Osteocyte (in vitro differentiated cells): Measurements from ENCODE around the gene ROCK2. TPM values are rescaled to one million over a fixed set of nuclear protein-coding genes. Genes with fewer than 3 reads are reported as not detected.

Experiments
- DNase-seq: peaks from one replicate; pipeline ENCODE4 v3.0.0; 2021; ENCODE audit warnings: mixed read lengths; ENCODE audit not compliant: unreplicated experiment; ENCODE audit errors: extremely low spot score
- H3K27ac Mint-ChIP-seq: one replicate; pipeline ENCODE4 v1.8.0; 2021; ENCODE audit warnings: mild to moderate bottlenecking, mixed read lengths; ENCODE audit not compliant: unreplicated experiment
- H3K27me3 Mint-ChIP-seq: one replicate; pipeline ENCODE4 v1.8.0; 2021; ENCODE audit warnings: mixed read lengths; ENCODE audit not compliant: unreplicated experiment
- H3K36me3 Mint-ChIP-seq: one replicate; pipeline ENCODE4 v1.8.0; 2021; ENCODE audit warnings: mixed read lengths; ENCODE audit not compliant: unreplicated experiment
- H3K4me1 Mint-ChIP-seq: one replicate; pipeline ENCODE4 v1.8.0; 2021; ENCODE audit warnings: mixed read lengths; ENCODE audit not compliant: unreplicated experiment
- H3K4me3 Mint-ChIP-seq: one replicate; pipeline ENCODE4 v1.8.0; 2021; ENCODE audit warnings: mild to moderate bottlenecking, moderate library complexity, mixed read lengths; ENCODE audit not compliant: unreplicated experiment
- H3K9me3 Mint-ChIP-seq: one replicate; pipeline ENCODE4 v1.8.0; 2021; ENCODE audit warnings: mixed read lengths; ENCODE audit not compliant: unreplicated experiment
- total RNA-seq: library from RNA; stranded (reverse); gene quantifications from 2 replicates; pipeline ENCODE4 v1.2.1, GENCODE V29; 2021
- TF ChIP-seq, protein P1 (sequence below): fragments of 200-600 bp; sonication (generic); IDR thresholded peaks from 2 replicates; pipeline ENCODE4 v1.5.0; 2021; ENCODE audit warnings: antibody characterized with exemption, mild to moderate bottlenecking, moderate library complexity

Gene ROCK2
- total RNA-seq, 1 donor from 2014 or later, result 56.4 TPM

DNA sequence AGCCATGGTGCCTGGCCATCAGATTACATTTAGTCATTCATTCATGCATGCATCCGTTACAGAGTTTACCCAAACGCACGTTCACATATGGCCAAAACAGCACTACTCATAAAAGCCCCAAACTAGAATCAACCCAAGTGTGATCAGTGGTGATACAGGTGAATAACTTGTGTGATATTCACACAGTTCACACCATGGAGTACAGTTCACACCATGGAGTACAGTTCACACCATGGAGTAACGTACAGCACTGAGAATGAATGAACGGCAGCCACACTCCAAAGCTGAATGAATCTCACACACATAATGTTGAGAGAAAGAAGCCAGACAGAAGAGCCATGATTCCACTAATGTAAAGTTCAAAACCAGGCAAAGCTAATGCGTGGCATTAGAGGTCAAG, 201.4 kb downstream of the ROCK2 start:
- Mint-ChIP-seq H3K36me3 (no peaks in the 10 kb centered on the region), H3K4me3 (no peak overlapping the region), H3K9me3 (no peaks in the 10 kb centered on the region), H3K4me1 (peaks cover 15% of the 10 kb centered on the region), H3K27ac (no peak overlapping the region), H3K27me3 (peaks cover 8% of the 10 kb centered on the region)
- no peak for DNase-seq
- TF ChIP-seq, protein P1, sequence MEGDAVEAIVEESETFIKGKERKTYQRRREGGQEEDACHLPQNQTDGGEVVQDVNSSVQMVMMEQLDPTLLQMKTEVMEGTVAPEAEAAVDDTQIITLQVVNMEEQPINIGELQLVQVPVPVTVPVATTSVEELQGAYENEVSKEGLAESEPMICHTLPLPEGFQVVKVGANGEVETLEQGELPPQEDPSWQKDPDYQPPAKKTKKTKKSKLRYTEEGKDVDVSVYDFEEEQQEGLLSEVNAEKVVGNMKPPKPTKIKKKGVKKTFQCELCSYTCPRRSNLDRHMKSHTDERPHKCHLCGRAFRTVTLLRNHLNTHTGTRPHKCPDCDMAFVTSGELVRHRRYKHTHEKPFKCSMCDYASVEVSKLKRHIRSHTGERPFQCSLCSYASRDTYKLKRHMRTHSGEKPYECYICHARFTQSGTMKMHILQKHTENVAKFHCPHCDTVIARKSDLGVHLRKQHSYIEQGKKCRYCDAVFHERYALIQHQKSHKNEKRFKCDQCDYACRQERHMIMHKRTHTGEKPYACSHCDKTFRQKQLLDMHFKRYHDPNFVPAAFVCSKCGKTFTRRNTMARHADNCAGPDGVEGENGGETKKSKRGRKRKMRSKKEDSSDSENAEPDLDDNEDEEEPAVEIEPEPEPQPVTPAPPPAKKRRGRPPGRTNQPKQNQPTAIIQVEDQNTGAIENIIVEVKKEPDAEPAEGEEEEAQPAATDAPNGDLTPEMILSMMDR, result no peak

GRCh38 chr2:11142330-11142729, 202.1 kb downstream of the ROCK2 start:
- Mint-ChIP-seq H3K36me3 (no peaks in the 10 kb centered on the region), H3K27ac (no peak overlapping the region), H3K4me1 (peaks cover 15% of the 10 kb centered on the region), H3K9me3 (no peaks in the 10 kb centered on the region), H3K27me3 (peaks cover 10% of the 10 kb centered on the region), H3K4me3 (no peak overlapping the region)
- no peak for DNase-seq
- TF ChIP-seq, protein P1, result no peak

DNA sequence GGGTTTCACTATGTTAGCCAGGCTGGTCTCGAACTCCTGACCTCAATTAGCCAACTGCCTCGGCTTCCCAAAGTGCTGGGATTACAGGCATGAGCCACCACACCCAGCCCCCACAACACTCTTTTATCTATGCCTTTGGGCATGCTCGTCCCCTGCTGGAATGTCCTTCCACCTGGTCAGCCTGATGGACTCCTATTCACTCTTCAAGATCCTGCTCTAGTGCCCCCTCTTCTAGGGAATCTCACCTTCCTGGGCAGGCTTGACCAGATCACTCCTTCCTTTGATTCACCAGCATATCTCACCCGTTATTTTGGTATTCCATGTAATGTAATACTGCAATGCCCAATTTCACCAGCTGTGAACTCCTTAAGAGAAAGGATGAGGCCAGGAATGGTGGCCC, 203.1 kb downstream of the ROCK2 start:
- no peaks in the 10 kb centered on the region for H3K36me3 Mint-ChIP-seq
- TF ChIP-seq, protein P1, result no peak
- peaks cover 10% of the 10 kb centered on the region for H3K27me3 Mint-ChIP-seq
- H3K27ac Mint-ChIP-seq, result no peak overlapping the region
- H3K4me1 Mint-ChIP-seq, result peaks cover 15% of the 10 kb centered on the region
- H3K4me3 Mint-ChIP-seq, result no peak overlapping the region
- no peak for DNase-seq
- H3K9me3 Mint-ChIP-seq, result no peaks in the 10 kb centered on the region

DNA sequence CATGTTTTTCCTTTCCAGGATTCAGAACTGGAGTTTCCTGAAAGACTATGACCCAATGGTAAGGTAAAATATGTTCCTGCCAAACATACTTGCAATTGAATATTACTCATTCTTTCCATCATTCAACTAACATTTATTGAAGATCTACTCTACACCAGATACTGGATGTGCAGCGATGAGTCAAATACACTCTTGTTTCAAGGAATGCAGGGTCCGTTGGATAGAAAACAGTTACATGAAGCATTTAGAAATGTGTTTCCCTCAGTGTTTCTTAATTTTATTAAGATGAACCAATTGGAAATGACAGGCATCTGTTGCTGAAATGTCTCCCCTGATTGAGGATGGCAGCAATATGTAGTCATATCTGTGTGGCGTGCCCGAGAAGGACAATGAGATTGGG, 203.9 kb downstream of the ROCK2 start:
- H3K27me3 Mint-ChIP-seq, result peaks cover 10% of the 10 kb centered on the region
- TF ChIP-seq, protein P1, result no peak
- peak overlapping the region; percentile 43 for H3K27ac Mint-ChIP-seq
- no peak overlapping the region for H3K4me3 Mint-ChIP-seq
- no peaks in the 10 kb centered on the region for H3K36me3 Mint-ChIP-seq
- H3K9me3 Mint-ChIP-seq, result no peaks in the 10 kb centered on the region
- peaks cover 15% of the 10 kb centered on the region for H3K4me1 Mint-ChIP-seq
- no peak for DNase-seq

- Mint-ChIP-seq H3K27ac (no peak overlapping the region), H3K27me3 (peaks cover 4% of the 10 kb centered on the region), H3K36me3 (no peaks in the 10 kb centered on the region), H3K4me1 (peaks cover 11% of the 10 kb centered on the region), H3K4me3 (no peak overlapping the region), H3K9me3 (no peaks in the 10 kb centered on the region)
- TF ChIP-seq, protein P1, result no peak
- no peak for DNase-seq
Observed at GRCh38 chr2:11134349-11134748, 210.1 kb downstream of the ROCK2 start.
